GM19351 (cell line): Measurements from ENCODE around the gene ZNF524.

Experiments
- ATAC-seq: cut with Tn5 transposase; IDR thresholded peaks from one replicate; pipeline ENCODE4 v1.9.1; 2021; ENCODE audit warnings: mild to moderate bottlenecking, moderate library complexity; ENCODE audit not compliant: unreplicated experiment

ZNF524 gene

DNA sequence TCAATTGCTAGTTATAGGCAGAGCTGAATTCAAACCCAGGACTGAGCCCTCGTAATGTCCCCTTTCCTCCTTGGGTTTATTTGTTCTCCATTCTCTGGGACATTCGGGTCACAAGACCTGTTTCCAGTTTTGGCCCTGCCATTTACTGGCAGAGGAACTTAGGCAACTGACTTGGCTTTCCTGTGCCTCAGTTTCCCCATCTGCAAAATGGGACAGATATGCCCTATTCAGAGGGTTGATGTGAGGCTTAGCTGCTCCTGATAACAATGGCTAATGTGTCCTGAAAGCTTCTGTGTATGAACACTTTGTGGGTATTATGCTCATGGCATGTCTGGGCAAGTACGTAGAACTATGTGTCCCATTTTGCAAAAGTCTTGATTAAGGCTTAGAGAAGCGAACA is 996 bp downstream of the ZNF524 start:
- ATAC-seq: no peak

DNA sequence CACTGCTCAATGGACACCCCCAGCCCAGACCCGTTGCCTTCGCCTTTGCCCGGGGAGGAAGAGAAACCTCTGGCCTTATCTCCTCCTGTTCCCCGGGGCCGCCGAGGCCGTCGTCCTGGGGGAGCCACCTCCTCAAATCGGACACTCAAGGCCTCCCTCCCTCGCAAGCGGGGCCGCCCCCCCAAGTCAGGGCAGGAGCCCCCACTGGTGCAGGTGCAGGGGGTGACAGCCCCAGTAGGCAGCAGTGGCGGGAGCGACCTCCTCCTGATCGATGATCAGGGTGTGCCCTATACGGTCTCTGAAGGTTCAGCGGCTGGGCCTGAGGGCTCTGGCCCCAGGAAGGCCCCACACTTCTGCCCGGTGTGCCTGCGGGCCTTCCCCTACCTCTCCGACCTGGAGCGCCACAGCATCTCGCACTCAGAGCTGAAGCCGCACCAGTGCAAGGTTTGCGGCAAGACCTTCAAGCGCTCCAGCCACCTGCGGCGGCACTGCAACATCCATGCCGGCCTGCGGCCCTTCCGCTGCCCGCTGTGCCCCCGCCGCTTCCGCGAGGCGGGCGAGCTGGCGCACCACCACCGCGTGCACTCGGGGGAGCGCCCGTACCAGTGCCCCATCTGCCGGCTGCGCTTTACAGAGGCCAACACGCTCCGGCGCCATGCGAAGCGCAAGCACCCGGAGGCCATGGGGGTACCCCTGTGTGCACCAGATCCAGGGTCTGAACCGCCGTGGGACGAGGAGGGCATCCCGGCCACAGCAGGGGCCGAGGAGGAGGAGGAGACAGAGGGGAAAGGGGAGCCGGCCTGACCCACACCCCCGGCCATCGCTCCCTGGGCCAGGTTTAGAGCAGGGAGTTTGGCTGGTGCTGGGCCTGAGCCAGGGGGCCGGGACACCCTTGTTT is 2.3 kb downstream of the ZNF524 start:
- no peak for ATAC-seq

GRCh38 chr19:55603115-55603514 is 3.0 kb downstream of the ZNF524 start:
- no peak for ATAC-seq

DNA sequence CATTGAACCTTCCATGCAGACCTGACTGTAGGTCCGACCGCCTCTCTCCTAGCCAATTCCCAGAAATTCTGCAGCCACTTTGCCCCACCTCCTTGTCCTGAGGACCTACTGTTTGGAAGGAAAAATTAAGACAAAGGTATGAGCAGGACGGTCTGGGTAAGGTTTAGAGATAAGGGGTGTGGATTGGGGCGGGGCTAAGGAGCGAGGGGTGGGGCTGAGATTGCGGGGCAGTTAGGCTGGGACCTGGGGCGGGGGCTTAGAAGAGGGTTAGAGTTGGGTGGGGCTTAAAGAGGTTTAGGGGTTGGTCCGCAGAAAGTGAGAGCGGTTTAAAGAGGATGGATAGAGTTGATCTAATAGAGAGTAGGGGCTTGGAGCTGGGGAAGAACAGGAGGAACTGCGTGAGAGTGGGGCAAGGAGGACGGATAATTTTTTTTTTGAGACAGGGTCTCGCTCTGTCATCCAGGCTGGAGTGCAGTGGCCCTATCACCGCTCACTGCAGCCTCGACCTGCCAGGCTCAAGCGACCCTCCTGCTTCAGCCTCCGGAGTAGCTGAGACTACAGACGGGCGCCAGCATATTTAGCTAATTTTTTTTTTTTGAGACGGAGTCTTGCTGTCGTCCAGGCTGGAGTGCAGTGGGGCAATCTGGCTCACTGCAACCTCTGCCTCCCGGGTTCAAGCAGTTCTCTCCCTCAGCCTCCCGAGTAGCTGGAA is 3.6 kb downstream of the ZNF524 start:
- no peak for ATAC-seq

GRCh38 chr19:55605207-55605636 is 5.1 kb downstream of the ZNF524 start:
- peak; percentile 61 for ATAC-seq

DNA sequence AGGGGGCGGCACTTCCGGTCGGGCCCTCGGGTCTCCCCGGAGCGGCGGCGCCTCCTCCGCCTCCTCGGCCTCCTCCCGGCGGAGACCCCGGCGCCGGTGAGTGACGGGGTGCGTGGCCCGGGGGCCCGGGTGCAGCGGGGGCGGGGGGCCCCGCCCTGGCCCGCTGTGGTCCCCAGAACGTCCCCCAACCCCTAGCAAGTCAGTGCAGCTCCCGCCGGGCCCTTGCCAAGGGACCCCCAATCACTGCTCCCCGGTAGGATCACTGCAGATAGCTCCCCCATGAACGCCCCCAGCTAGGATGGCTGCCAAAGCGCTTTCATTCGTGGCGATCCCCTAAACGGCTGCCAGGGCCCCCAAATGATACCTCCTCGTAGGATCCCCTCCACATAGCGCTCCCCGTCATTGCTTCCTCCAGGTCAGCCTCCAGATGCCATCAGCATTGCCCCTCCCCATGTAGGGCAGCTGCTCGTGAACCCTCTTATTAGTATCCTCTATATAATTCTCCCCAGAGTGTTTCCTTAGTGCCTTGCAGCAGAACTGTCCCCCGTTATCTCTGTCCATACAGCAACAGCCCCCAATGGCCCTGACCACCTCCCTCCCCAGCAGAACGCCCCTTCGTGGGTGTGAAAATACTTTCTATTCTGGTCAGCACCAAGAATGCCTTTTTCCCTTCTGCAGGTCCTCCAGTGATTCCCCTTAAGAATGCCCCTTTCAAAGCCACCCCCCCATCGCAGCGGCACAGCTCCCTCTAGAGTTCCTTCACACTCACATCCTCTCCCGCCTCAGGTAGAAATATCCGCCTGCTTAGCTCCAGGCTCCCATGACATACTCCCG is 5.8 kb downstream of the ZNF524 start, which contains the start of gene ZNF865:
ZNF865 (plus strand) TSS at position 11 of the 834 bp plus-strand sequence. CDS start 7,972 bp downstream, outside the sequence.
- ATAC-seq: no peak

DNA sequence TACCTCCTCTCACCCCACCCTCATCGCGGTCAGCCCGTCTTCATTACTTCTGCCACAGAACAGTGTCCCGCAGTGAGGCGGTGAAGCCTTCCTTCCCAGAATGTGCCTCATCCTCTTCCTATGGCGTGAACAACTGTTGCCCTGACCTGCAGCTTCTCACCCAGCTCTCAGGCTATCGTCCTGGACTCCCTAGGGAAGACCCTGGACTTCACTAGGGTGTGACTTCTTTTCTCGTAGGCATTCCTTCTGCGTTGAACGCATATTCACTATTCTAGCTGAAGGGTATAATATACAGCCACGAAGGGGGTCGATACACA is 6.3 kb downstream of the ZNF524 start:
- no peak for ATAC-seq

DNA sequence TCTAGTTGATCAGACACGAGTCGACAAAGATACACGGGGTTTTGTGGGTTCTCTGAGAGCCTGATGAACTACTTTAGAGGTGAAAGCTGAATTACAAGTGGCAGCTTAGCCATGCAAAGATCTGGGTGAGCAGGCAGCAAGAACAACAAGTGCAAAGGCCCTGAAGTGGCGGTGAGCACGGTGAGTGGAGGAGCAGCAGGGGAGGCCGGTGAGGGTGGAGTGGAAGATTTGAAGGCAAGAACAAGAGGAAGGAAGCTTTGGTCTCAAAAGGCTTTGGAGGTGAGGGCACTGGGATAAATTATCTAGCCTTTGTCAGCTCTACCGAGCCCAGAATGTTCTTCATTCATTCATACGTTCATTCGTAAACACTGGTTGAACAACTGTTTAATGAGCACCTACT is 6.7 kb downstream of the ZNF524 start:
- no peak for ATAC-seq

DNA sequence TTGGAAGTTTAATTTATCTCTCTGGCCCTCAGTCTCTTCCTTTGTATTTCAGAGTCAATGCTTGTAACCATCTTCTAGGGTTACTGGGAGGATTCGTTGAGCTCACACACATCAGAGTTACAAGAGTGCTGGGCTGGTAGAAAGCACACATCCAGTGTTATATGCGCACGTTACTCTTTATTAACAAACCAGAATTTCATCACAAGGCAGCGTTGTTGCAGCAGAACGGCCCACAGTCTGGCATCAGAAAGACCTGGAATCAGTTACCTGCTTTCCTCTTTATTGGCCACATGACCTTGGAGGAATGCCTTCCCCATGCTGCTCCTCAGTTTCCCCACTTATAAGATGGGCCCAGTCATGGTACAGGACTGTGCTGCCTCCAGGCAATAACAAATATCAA is 9.2 kb downstream of the ZNF524 start:
- ATAC-seq: no peak

DNA sequence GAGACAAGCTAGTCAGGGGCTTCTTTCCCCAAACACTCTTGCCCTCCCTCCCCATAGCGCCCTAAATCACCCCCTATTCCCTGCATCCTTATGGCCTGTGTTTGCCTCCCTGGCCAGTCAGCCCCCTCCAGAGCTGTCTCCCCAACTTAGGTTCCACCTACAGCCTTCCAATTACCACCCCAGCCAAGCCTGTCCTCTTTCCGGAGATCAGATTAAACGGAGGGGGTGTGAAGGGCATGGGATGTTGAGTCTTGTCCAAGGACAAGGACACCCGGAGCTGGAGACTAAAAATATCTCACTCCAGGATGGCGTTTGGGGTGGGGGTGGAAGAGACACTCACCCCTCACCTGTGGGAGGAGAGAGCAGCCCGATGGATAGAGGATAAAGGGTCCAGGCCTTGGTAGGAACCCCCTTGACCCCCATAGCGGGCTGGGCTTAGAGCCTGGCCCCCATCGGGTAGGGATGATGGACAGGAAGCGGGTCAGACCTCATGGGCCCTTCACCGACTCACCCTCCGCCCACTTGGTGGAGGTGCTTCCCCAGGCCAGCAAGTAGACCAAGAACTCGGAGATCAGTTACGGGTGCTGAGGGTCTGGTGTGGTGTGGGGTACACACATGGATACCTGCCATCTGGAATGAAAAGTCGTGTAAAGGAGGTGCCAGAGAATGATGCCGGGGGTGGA is 11.4 kb downstream of the ZNF524 start:
- no peak for ATAC-seq

- ATAC-seq: no peak
Measured at GRCh38 chr19:55611983-55612645, 12.0 kb downstream of the ZNF524 start.

DNA sequence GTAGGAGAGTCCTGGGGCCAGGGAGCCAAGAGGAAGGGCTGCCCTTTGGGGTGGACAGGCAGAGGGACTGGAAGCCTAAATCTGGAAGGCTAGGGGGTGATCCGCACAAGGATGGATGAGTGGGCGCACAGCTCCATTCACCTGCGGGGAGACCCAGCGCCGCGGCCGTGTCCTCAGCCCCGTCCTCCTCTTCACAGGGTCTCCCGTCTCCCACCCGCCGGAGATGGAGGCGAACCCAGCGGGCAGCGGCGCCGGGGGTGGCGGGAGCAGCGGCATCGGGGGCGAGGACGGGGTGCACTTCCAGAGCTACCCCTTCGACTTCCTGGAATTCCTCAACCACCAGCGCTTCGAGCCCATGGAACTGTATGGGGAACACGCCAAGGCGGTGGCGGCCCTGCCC is 13.3 kb downstream of the ZNF524 start:
- ATAC-seq: no peak

- no peak for ATAC-seq
Measured at GRCh38 chr19:55613930-55614710, 14.0 kb downstream of the ZNF524 start.

GRCh38 chr19:55614711-55615542 is 14.8 kb downstream of the ZNF524 start:
- no peak for ATAC-seq

GRCh38 chr19:55615543-55616394 is 15.7 kb downstream of the ZNF524 start:
- no peak for ATAC-seq

GRCh38 chr19:55616395-55616875 is 16.3 kb downstream of the ZNF524 start:
- no peak for ATAC-seq

GRCh38 chr19:55617426-55617825 is 17.3 kb downstream of the ZNF524 start:
- ATAC-seq: no peak
